WTC11 (cell line): ENCODE data around the gene ACVR1. TPM values are rescaled to one million over a fixed set of nuclear protein-coding genes. Genes with fewer than 3 reads are reported as not detected.

Source experiments
- ATAC-seq: fragments of 200-7000 bp; cut with Tn5 transposase; 2 replicates; pipeline ENCODE4 v1.10.0; 2021; ENCODE audit warnings: mild to moderate bottlenecking, moderate library complexity
- CTCF ChIA-PET: fragments of 300-600 bp; sonication (Branson Sonifier 250); formaldehyde crosslinking; loops from one replicate; lab custom pipeline; 2021; ENCODE audit warnings: antibody characterized with exemption; lab: Charles Lee
- POLR2A ChIA-PET: fragments of 350-600 bp; sonication (Branson Sonifier 250); formaldehyde crosslinking; loops from one replicate; lab custom pipeline; 2021; ENCODE audit warnings: antibody characterized with exemption; lab: Charles Lee
- DNase-seq: peaks from one replicate; pipeline ENCODE4 v3.0.0; 2021; ENCODE audit warnings: low spot score
- H3K27ac Mint-ChIP-seq: 2 replicates; pipeline ENCODE4 v1.8.0; 2021; ENCODE audit warnings: mixed read lengths
- H3K27me3 Mint-ChIP-seq: 2 replicates; pipeline ENCODE4 v1.8.0; 2021; ENCODE audit warnings: low read depth, mild to moderate bottlenecking, moderate library complexity, mixed read lengths
- H3K36me3 Mint-ChIP-seq: 2 replicates; pipeline ENCODE4 v1.8.0; 2021; ENCODE audit warnings: mixed read lengths
- H3K4me1 Mint-ChIP-seq: 2 replicates; pipeline ENCODE4 v1.8.0; 2022; ENCODE audit warnings: mixed read lengths
- H3K4me3 Mint-ChIP-seq: 2 replicates; pipeline ENCODE4 v1.8.0; 2021; ENCODE audit warnings: mild to moderate bottlenecking, moderate library complexity, mixed read lengths
- H3K9me3 Mint-ChIP-seq: 2 replicates; pipeline ENCODE4 v1.8.0; 2021; ENCODE audit warnings: mixed read lengths
- AFF4 ChIP-seq: sonication (generic); formaldehyde crosslinking; IDR thresholded peaks from 2 replicates; pipeline ENCODE4 v1.8.1; 2023; ENCODE audit warnings: mild to moderate bottlenecking, missing genetic modification reagents, borderline replicate concordance
- EMX1 ChIP-seq: fragments of 250-450 bp; sonication (Bioruptor Pico); IDR thresholded peaks from 2 replicates; pipeline ENCODE4 v1.8.0; 2021; ENCODE audit warnings: mild to moderate bottlenecking
- FOXJ3 ChIP-seq: sonication (generic); formaldehyde crosslinking; IDR thresholded peaks from 2 replicates; pipeline ENCODE4 v1.9.0; 2021; ENCODE audit warnings: missing genetic modification reagents, mild to moderate bottlenecking, borderline replicate concordance
- GABPB1 ChIP-seq: sonication (generic); formaldehyde crosslinking; IDR thresholded peaks from 2 replicates; pipeline ENCODE4 v1.8.1; 2023; ENCODE audit warnings: mild to moderate bottlenecking, missing genetic modification reagents
- JAZF1 ChIP-seq: fragments of 250-450 bp; sonication (Bioruptor Pico); IDR thresholded peaks from 2 replicates; pipeline ENCODE4 v1.9.0; 2021; ENCODE audit warnings: moderate library complexity, mild to moderate bottlenecking, inconsistent platforms
- MLX ChIP-seq: sonication (generic); formaldehyde crosslinking; IDR thresholded peaks from 2 replicates; pipeline ENCODE4 v1.8.1; 2023; ENCODE audit warnings: mild to moderate bottlenecking, missing genetic modification reagents, moderate library complexity
- TP53 ChIP-seq: sonication (generic); formaldehyde crosslinking; IDR thresholded peaks from 2 replicates; pipeline ENCODE4 v1.8.1; 2023; ENCODE audit warnings: mild to moderate bottlenecking, missing genetic modification reagents
- USF1 ChIP-seq: sonication (generic); formaldehyde crosslinking; IDR thresholded peaks from 2 replicates; pipeline ENCODE4 v1.8.0; 2022; ENCODE audit warnings: mild to moderate bottlenecking, missing genetic modification reagents
- ZNF219 ChIP-seq: sonication (generic); formaldehyde crosslinking; IDR thresholded peaks from 2 replicates; pipeline ENCODE4 v1.8.0; 2023; ENCODE audit warnings: missing genetic modification reagents, mild to moderate bottlenecking, borderline replicate concordance
- ZNF232 ChIP-seq: sonication (generic); formaldehyde crosslinking; IDR thresholded peaks from 2 replicates; pipeline ENCODE4 v1.8.0; 2022; ENCODE audit warnings: mild to moderate bottlenecking, missing genetic modification reagents
- ZNF281 ChIP-seq: sonication (generic); formaldehyde crosslinking; IDR thresholded peaks from 2 replicates; pipeline ENCODE4 v1.8.0; 2023; ENCODE audit warnings: mild to moderate bottlenecking, missing genetic modification reagents
- ZNF396 ChIP-seq: fragments of 250-450 bp; sonication (Bioruptor Pico); IDR thresholded peaks from 2 replicates; pipeline ENCODE4 v1.8.0; 2021; ENCODE audit warnings: mild to moderate bottlenecking, moderate library complexity, borderline replicate concordance
- total RNA-seq: library from RNA; stranded (reverse); gene quantifications from 3 replicates; pipeline ENCODE4 v1.2.3, GENCODE V29; 2021
- TF ChIP-seq, protein P1 (sequence below): sonication (generic); formaldehyde crosslinking; conservative IDR thresholded peaks from 2 replicates; pipeline ENCODE4 v1.8.1; 2023; ENCODE audit warnings: mild to moderate bottlenecking, low read depth, missing genetic modification reagents, moderate library complexity
- TF ChIP-seq, protein P2 (sequence below): sonication (generic); formaldehyde crosslinking; IDR thresholded peaks from 2 replicates; pipeline ENCODE4 v1.8.1; 2022; ENCODE audit warnings: low read depth, mild to moderate bottlenecking, moderate library complexity, missing genetic modification reagents, borderline replicate concordance

Gene ACVR1
- total RNA-seq, 1 experiment from 2014 or later: 19.2 TPM

- CTCF ChIA-PET: interaction anchor here (1.1 to 1.2 kb wide), 2 partner anchors 29 to 159 kb away, joined by 3 to 6 read pairs; no protein-coding TSS in a partner anchor
- H3K36me3 Mint-ChIP-seq: peaks cover 2% of the 10 kb centered on the region; the same call in 1 of the 2 replicates
- TF ChIP-seq ZNF396 (CRISPR knock-in tag): no peak
- no peak for TF ChIP-seq ZNF219 (CRISPR knock-in tag)
- TF ChIP-seq JAZF1 (CRISPR knock-in tag): no peak
- TF ChIP-seq TP53 (CRISPR knock-in tag): no peak
- no peak for TF ChIP-seq USF1 (CRISPR knock-in tag)
- TF ChIP-seq, protein P1, sequence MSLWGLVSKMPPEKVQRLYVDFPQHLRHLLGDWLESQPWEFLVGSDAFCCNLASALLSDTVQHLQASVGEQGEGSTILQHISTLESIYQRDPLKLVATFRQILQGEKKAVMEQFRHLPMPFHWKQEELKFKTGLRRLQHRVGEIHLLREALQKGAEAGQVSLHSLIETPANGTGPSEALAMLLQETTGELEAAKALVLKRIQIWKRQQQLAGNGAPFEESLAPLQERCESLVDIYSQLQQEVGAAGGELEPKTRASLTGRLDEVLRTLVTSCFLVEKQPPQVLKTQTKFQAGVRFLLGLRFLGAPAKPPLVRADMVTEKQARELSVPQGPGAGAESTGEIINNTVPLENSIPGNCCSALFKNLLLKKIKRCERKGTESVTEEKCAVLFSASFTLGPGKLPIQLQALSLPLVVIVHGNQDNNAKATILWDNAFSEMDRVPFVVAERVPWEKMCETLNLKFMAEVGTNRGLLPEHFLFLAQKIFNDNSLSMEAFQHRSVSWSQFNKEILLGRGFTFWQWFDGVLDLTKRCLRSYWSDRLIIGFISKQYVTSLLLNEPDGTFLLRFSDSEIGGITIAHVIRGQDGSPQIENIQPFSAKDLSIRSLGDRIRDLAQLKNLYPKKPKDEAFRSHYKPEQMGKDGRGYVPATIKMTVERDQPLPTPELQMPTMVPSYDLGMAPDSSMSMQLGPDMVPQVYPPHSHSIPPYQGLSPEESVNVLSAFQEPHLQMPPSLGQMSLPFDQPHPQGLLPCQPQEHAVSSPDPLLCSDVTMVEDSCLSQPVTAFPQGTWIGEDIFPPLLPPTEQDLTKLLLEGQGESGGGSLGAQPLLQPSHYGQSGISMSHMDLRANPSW (CRISPR knock-in tag): no peak
- no peak for TF ChIP-seq AFF4 (CRISPR knock-in tag)
- no peak for TF ChIP-seq ZNF281
- TF ChIP-seq GABPB1 (CRISPR knock-in tag): no peak
- no peak for TF ChIP-seq ZNF232 (CRISPR knock-in tag)
- no peak for TF ChIP-seq EMX1 (CRISPR knock-in tag)
- TF ChIP-seq FOXJ3: no peak
- TF ChIP-seq, protein P2, sequence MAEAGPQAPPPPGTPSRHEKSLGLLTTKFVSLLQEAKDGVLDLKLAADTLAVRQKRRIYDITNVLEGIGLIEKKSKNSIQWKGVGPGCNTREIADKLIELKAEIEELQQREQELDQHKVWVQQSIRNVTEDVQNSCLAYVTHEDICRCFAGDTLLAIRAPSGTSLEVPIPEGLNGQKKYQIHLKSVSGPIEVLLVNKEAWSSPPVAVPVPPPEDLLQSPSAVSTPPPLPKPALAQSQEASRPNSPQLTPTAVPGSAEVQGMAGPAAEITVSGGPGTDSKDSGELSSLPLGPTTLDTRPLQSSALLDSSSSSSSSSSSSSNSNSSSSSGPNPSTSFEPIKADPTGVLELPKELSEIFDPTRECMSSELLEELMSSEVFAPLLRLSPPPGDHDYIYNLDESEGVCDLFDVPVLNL: no peak
- no peaks in the 10 kb centered on the region for H3K27me3 Mint-ChIP-seq
- DNase-seq (no peak), ATAC-seq (no peak)
- H3K9me3 Mint-ChIP-seq: no peaks in the 10 kb centered on the region
- POLR2A ChIA-PET: interaction anchor here (1.1 kb wide), 1 partner anchor 24 kb away, joined by 3 read pairs; no protein-coding TSS in a partner anchor
- no peak overlapping the region for H3K4me3 Mint-ChIP-seq
- peaks cover 31% of the 10 kb centered on the region for H3K4me1 Mint-ChIP-seq
- no peak overlapping the region for H3K27ac Mint-ChIP-seq
These were observed 27.9 kb downstream of the ACVR1 start for GRCh38 chr2:157848213-157848612.

GRCh38 chr2:157845081-157845480 lies 31.0 kb downstream of the ACVR1 start:
- POLR2A ChIA-PET: no interaction called here
- Mint-ChIP-seq H3K36me3 (peaks cover 2% of the 10 kb centered on the region; the same call in 1 of the 2 replicates), H3K27ac (0 out of 2 replicates have a peak overlapping the region, but pooled peaks have one; percentile 11), H3K4me3 (no peak overlapping the region), H3K4me1 (peaks cover 44% of the 10 kb centered on the region), H3K27me3 (no peaks in the 10 kb centered on the region), H3K9me3 (no peaks in the 10 kb centered on the region)
- no peak for ATAC-seq
- CTCF ChIA-PET: interaction anchor here (0.6 to 0.8 kb wide), 2 partner anchors 72 to 162 kb away, joined by 3 read pairs; no protein-coding TSS in a partner anchor
- TF ChIP-seq MLX (CRISPR knock-in tag): no peak
- no peak for DNase-seq
